HG02571 (cell line): Measurements from ENCODE around the gene ZNRD2.
"Not testable (repeated sequence)": the region's sequence is repeated elsewhere in the genome, so short reads cannot be mapped to it uniquely, and the experiment has no call there.

Experiments
- ATAC-seq: cut with Tn5 transposase; IDR thresholded peaks from one replicate; pipeline ENCODE4 v1.9.1; 2021; ENCODE audit warnings: mild to moderate bottlenecking, moderate library complexity; ENCODE audit not compliant: unreplicated experiment

Gene ZNRD2

DNA sequence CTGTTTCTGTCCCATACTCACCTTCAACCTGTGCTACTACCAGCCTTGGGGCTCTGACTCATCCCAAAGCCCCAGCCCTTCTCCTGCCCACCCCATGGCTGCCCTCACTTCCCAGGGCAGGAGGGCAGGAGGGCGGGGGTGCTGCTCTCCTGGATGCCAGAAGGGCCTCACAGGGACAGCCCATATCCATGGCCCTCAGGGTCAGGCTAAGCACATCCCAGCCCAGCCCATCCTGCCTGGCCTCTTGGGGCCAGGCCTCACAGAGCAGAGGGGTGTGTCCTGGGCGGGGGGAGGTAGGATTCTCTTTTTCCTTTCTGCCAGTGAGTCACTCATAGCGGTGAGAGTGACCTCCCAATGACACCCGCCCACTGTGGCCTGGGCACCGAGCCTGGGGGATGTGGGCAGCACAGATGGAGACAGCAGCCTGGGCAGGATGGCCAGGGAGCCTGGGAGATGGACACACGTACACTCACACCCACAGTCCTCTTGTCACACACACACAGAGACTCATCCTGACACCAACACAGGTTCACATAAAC is 14.5 kb upstream of the ZNRD2 start:
- ATAC-seq: no peak

DNA sequence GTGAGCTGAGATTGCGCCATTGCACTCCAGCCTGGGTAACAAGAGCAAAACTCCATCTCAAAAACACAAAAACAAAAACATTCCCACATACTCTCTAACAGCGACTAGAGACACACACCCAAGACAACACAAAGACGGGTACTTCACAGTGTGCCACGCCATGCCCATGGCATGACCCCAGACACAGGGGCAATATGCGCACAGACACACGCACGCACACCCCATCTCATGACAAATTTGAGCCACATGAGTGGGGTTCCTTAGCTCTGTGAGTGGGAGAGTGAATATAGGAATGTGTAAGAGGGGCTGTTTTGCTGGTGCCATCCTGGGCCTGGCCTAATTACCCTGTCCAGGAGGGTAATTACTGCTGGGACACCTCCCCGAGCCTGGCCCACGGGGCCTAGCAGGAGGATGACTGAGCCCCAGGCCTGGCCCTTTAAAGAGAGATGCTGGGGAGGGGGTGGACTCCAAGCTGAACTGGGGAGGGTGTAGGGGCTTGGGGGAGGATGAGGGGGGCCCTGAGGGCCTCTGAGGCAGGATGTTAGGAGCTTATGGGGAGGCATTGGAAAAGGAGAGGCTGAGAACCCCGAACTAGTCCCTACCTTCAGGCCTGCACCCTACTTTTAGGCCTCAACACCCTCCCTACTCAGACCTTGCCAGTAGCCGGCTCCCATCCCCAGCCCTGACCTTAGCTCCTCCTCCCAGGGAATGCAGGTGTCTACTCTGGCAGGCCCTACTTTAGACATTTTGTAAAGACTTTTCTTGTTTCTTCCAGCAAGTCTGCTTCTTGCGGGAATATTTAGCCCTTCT is 13.6 kb upstream of the ZNRD2 start:
- no peak for ATAC-seq

DNA sequence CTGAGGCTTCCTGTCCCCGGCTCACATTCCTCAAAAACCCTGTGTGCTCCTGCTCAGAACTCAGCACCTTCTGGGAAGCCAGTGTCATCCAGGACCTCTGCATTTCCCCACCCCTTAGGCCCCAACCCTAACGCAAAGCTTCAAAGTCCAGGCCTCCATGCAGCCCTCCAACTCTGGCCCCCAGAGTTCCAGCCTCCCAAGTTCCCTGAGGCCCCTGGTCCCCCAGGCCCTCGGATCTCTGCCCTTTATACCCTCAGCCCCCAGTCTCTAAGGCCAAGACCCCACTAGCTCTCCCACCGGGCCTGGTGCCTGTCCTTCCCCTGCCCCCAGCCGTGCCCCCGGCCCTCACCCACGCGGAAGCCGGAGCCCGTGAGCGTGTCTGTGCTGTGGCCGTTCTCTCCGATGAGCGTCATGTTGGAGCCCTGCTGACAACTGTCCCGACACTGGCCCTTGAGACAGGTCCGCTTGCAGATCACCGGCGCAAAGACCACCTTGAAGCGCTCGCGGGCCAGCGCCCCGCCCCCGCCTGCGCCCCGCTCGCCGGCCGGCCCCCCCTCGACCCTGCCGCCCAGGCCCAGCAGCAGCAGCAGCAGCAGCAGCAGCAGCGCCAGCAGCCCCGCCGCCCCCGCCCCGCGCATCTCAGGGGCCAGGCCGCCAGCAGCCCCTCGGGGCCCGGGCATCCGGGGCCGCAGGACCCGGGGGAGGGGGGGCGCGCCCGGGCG is 12.8 kb upstream of the ZNRD2 start:
- no peak for ATAC-seq

DNA sequence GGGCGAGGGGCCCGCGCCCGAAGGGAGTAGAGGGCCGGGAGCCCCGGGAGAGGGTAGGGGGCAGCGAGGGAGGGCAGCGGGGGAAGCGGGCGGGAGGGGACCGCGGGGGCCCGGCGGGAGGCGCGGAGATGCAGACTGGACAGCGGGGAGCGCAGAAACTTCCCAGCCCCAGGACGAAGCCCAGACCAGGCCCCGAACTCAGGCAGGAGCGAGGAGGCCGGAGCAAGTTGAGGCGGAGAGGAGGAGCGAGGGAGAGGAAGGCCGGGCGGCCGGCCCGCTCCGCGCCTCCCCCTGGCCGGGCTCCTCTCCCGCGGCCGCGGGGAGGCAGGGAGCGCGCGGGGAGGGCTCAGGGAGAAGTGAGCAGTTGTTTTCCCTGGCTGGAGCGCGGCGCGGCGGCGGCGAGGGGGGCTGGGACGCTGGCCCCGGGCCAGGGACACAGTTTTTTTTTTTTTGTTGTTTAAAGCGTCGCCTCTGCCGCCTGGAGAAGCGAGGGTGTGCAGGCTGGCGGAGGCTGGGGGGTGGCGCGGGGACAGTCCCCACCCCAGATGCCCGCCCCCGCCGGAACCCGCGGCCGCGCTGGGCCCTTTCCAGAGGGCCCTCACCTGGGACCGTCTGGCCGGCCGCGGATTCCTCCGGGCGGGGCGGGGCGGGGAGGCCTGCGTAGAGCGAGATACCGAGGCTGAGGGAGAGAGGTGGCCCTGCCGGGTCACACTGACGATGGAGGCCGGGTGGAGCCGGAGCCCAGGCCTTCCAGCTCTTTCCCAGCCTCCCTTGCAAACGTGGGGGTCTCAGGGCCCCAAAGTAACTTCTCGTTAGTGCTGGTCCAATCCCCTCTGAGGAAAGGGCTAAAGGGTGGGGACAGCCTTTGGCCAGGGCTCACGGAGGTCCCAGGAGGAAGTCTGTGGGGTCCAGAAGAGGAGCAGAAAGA is 12.0 kb upstream of the ZNRD2 start, which contains the start of gene LTBP3:
Gene LTBP3 (minus strand): TSS at position 358 of the 928 bp plus-strand sequence. CDS start 400 bp downstream, outside the sequence.
- ATAC-seq: no peak

DNA sequence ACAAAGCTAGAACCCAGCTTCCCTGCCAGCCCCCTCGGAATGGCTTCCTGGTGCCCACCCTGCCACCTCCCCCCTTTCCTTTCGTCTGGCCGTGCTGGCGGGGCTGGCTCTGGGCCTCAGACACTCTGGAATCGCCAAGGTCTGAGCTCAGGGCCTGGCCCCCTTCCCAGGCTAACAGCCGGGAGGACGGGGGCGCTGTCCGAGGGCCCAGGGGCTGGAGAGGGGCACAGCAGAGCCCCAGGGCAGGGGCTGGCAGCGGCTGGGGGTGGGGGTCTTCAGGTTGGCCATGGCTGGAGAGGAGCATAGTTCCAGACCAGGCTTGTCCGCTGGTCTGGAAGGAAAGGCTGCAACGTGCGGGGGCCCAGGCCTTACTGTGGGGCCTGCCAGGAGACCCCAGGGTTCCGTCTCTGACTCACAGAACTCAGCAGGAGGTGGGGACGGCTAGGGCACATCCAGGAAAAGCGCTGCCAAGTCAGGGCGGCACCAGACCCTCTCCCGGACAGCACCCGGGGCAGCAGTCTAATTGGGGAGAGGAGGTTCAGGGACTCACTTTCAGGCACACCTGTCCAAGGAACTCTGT is 11.3 kb upstream of the ZNRD2 start:
- ATAC-seq: no peak

DNA sequence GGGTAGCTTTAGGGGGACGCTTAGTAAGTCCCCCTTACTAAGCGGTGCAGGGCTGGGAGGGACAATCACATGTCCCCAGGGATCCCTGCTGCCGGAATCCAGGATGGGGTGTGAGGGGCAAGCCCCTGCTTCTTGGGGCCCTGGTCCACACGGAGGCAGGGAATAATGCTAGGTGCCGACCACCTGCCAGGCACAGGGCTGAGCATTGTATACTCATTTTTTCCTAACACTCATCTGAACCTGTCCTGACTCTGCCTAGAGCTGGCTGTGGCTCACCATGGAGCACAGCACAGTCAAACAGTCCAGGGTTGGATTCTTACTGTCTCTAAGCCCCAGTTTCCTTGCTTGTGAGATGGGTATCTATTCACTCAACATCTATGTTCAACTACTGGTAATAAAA is 10.7 kb upstream of the ZNRD2 start:
- ATAC-seq: no peak

DNA sequence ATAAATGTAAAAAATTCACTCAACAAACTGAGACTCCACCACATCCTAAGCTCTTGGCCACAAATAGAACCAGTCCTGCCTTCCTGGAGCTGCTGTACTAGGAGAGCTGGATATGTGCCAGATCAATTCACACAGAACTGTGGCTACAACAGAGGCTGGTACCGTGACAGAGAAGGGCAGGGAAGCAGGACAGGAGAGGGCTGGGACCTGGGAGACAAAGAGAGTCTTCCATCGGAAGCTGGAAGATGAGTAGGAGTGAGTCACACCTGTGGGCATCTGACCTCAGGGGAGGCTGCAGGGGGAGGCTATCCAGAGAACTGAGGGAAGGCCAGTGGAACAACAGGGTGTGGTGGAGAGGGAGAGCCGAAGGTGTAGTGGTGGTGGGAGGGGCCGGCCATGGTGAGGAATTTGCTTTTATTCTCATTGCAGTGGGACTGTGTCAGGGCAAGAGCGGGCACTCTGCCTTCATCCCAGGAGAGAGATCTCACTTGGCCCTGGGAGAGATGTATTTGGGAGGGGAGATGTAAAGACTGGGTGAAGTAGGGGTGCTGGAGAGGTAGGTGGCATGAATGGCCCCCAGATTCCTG is 10.2 kb upstream of the ZNRD2 start:
- ATAC-seq: no peak

DNA sequence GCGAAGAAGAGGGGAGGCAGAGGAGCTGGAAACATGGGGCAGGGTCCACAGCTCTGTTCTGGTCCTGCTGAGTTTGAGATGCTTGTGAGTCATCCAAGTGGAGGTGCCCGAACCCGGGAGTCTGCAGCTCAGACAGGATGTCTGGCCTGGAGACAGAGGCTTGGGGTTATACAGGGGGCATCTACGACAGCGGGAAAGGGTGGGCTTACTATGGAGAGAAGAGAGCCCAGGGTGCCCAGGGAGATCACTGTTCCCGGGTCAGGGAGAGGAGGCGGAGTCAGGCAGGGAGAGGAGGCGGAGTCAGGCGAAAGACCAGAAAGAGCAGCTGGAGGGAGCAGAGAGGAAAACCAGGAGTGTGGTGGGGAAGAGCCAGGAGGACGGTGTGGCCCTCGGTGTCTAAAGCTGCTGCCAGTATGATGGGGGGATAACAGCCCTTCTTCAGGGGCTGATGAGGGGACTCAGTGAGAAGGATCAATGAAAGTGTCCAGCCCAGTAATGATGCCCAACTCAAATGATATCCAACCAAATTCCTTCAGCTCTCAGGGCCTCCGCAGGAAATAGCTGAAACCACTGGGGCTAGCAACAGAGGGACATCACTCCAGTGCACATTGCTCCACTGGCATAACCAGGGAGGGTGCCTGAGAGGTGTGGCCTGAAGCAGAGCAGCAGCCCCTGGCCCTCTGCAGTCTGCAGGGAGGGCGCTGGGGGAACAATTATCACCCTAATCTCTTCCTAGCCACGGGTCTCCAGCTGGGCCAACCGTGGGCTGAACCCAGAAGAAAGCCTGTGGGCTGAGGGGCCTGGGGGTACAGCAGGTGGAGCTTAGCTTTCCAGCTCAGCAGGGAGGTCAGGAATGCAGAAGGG is 9.5 kb upstream of the ZNRD2 start:
- ATAC-seq: no peak

DNA sequence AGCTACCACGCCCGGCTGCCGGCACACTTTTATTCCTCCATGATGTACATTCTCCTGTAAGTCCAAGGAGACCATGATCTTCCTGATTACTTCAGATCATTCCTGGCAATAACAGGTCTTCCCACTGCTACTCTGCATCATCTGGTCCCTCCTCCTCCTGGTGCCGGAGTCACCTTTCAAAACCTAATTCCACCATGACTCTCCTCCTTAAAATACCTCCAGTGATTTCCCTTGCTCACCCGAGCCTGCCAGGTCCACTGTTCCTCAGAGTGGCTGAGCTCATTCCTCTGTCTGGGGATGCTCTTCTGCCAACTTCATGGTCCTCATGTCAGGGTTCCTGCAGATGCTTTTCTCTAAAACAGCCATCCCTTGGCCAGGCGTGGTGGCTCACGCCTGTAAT is 8.3 kb upstream of the ZNRD2 start:
- ATAC-seq: no peak

DNA sequence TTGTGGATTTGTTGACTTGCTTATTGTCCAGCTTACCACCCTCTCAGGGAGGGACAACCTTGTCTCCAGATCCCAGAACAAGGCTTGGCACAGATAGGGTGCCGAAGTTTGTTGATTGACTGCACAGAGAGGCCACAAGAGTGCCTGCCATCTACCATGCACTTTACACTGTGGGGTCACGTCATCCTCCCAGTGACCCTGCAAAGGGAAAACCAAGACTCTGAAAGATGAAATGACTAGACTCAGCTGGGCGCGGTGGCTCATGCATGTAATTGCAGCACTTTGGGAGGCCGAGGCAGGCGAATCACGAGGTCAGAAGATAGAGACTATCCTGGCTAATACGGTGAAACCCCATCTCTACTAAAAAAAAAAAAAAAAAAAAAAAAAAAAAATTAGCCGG is 7.5 kb upstream of the ZNRD2 start:
- no peak for ATAC-seq

DNA sequence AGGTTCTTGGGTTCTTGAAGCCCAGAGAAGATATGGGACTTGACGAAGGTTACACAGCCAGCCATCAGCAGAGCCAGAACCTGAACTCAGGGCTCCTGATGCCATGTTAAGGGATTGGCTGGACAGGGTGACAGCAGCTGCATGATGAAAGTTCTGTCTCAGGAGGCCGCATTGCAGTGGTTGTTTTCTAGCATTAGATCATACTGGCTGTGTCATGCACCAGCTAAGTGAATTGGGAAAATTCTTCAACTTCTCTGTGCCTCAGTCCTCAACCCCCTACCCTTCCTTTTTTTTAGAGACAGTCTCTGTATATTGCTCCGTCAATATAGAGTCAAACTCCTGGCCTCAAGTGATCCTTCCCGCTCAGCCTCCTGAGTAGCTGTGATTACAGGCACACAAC is 6.7 kb upstream of the ZNRD2 start:
- ATAC-seq: no peak

DNA sequence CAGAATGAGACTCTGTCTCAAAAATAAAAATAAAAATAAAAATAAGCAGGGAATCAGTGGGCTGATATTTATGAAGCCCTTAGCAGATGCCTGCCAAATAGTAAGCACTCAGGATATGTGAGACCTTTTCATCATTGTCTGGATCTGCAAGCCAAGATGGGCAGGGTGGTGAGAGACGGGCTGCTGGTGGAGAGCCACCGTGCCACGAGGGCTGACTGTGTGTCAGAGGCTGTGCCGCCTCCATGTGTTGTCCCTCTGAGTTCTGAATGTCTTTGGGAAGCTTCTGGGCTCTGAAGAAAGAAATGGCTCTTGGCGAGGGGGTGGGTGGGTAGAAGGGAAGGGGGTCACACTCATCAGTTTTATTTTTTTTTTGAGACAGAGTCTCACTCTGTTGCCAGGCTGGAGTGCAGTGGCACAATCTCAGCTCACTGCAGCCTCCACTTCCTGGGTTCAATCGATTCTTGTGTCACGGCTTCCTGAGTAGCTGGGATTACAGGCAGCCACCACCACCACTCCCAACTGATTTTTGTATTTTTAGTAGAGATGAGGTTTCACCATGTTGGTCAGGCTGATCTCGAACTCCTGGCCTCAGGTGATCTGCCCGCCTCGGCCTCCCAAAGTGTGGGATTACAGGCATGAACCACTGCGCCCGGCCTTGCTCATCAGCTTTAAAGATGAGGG is 5.3 kb upstream of the ZNRD2 start:
- not testable (repeated sequence) for ATAC-seq

DNA sequence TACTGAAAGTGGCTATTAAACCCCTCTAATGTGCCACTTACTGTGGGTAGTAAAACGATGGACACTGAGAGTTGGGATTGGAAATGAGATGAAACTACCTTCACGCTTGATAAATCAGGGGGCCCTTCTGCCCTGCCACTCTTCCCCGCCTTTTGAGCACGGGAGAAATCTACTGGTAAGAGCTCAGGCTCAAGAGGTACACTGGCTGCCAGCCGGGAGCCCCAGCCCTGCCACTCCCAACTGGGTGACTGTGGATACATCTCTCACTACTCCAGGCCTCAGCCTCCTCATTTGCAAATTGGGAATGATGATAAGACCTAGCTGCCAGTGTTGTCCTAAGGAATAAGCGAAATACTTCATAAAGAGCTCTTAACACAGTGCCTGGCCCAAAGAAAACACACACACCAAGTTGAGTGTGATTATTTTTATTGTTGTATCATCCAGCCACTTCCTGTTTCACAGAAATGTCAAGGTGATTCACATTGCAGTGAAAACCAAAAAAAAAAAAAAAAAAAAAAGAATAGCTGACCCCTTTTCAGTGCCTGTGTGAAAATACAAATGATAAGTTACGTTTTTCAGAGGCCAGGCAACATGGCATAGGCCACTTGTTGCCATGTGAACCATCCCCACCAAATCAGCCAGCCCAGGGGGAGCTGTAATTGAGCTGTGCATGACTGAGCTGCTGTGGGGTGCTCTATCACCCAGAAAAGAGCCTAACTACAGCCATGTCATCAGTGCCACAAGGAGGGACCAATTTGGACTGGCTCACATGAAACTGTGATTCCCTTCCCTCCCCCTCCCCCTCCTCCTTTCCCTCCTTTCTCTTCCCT is 4.4 kb upstream of the ZNRD2 start:
- ATAC-seq: no peak

DNA sequence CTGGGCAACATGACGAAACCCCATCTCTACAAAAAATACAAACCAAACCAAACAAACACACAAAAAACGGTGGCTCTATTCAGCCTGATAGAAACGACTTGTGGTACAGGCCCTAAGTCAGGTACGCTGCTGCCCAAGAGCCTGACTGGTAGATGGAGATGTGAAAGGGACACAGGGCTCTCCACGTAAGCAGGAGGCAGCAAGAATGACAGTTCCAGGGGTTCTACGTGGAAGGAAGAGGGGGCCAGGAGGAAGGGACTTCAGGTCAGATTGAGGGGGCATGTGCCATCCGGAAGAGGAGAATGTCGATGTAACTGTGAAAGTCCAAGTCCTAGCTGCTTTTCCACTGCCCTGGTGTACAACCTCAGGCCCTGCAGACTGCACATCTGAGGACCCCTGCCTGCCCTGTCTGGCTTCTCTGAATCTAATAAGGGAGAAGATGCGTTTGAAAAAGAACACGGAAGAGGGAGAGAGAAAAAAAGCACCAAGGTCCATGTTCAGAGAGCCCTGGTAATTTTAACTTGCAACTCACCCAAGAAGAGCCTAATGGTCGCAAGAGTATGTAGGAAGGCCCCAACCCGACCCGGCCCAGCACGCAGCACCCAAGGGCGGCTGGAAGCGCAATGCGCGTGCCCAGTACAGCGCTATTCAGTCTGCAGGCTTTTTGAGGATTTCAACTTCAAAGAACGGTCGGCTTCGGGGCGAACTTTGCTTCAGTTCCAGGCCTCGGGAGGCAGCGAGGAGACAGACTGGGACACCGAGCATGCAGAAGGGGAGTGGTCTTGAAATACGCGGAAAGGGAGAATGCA is 909 bp upstream of the ZNRD2 start:
- ATAC-seq: peak; percentile 8

DNA sequence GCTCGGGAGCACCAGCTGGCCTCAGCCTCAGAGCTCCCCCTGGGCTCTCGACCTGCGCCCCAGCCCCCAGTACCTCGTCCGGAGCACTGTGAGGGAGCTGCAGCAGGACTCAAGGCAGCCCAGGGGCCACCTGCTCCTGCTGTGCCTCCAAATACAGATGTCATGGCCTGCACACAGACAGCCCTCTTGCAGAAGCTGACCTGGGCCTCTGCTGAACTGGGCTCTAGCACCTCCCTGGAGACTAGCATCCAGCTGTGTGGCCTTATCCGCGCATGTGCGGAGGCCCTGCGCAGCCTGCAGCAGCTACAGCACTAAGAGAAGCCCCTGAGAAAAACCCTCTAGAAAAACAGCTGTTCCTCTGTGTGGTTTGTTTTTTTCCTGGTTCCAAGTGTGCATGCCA is 1.1 kb downstream of the ZNRD2 start:
- ATAC-seq: no peak

DNA sequence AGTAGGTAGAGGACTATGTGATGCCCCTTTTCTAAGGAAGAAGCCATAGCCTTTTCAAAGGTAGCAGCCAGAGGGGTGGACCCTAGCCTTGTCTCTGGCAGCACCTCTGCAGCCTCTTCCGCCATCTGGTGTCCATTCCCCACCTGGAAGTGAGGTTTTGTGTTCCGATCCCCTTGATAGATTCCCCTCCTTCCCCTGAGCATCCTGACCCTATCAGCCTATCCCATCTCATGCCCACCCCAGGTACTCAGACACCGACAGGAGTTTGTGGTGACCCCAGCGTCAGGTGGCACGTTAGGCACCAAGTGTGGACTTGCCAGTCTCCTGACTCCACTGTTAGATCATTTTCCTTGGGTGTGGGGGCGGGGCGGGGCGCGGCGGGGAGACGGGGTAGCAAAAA is 1.7 kb downstream of the ZNRD2 start:
- no peak for ATAC-seq
